ENCODE measurements around the gene TK2.

DNA sequence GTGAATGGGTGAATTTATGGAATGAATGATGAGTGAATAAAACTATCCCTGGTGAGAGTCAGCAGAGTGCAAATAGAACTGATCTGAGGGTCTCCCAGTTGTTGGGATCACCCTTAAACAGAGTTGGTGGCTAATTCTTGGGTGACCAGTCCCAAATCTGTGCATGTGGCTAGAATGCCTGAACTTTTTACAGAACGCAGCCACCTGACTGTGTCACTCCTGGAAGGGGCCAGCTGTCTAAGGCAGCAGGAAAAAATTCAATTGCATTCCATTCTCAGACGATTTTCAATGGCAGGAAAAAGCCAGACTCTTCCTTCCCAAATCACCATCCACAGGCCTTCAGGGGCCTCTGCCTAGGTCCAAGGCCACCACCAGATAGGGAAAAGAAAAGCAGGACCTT lies 79.4 kb downstream of the TK2 start:
- TF ChIP-seq, protein P1, sequence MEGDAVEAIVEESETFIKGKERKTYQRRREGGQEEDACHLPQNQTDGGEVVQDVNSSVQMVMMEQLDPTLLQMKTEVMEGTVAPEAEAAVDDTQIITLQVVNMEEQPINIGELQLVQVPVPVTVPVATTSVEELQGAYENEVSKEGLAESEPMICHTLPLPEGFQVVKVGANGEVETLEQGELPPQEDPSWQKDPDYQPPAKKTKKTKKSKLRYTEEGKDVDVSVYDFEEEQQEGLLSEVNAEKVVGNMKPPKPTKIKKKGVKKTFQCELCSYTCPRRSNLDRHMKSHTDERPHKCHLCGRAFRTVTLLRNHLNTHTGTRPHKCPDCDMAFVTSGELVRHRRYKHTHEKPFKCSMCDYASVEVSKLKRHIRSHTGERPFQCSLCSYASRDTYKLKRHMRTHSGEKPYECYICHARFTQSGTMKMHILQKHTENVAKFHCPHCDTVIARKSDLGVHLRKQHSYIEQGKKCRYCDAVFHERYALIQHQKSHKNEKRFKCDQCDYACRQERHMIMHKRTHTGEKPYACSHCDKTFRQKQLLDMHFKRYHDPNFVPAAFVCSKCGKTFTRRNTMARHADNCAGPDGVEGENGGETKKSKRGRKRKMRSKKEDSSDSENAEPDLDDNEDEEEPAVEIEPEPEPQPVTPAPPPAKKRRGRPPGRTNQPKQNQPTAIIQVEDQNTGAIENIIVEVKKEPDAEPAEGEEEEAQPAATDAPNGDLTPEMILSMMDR (IDR thresholded peaks at IDR 0.05): no peak
- no peak for TF ChIP-seq POLR2AphosphoS5 (IDR thresholded peaks at IDR 0.05)

All from transverse colon (tissue), 4 donors.